Fibroblast of the conjunctiva (primary cell): ENCODE measurements around the gene KIF1A.

Experiments
- DNase-seq: peaks from one replicate; pipeline ENCODE4 v3.0.0-alpha.2; 2010; ENCODE audit warnings: low read depth

The KIF1A gene

DNA sequence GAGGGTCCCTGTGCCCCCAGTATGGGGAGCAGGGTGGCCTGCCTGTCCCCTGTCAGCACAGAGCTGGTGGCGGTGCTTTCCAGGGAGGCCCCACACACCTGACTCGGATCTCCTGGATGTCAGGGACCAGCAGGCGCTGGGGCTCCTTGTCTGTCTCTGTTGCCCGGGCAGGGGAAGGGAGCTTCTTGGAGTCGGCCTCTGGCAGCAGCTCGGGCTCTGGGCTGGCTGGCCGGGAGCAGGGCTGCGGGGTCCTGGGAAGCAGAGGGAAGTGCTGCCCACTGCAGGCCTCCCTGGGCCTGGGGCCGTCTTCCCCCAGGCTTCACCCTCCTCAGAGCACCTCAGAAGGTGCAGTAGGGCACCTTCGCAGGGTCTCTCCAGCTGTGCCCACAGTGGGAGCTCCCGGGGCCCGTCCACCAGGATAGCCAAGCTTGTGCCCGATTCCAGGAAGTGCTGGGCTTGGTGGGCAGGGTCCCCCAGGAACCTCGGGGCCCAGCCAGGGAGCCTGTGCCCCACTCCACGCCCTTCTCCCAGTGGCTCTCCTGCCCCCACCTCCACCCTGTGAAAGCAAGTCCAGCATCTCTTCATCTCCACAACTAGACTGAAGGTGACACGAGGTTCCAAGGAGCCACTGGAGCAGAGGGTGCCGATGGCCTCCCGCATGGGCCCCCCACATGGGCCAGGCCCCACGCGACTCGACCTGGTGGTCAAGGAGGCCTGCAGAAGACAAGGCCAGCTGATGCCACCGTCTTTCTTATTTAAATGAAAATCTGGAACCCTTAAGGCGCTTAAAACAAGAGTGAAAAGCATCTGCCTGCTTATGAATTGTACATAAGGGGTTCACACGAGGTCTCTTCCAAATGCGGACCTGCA lies 100.1 kb downstream of the KIF1A start:
- no peak for DNase-seq

DNA sequence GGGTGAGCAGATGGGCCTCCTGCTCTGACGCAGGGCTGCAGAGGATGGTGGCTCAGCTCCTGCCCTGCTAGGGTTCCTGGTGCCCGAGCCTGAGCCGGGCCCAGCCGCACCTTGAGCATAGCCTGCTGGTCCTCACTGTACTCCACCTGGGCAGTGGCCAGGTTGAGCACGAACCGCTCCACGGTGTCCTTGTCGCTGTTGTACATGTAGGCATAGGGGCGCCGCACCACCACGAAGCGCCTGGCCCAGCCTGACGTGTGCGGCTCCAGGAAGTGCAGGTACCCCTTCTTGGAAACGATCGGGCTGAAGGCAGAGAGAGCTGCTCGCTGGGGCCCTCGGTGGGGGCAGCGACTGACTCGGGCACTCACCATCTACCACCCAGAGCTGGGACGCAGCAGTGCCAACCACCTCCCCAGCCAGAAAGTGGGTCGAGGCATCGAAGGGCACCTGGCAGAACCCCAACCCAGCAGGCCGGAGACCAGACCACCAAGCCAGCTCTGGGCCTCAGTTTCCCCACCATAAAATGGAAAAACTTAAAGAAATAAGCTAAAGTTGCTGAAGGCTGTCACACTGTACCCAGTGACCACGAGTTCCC lies 101.0 kb downstream of the KIF1A start:
- no peak for DNase-seq

GRCh38 chr2:240717681-240718581 lies 102.1 kb downstream of the KIF1A start:
- no peak for DNase-seq

GRCh38 chr2:240717181-240717641 lies 102.8 kb downstream of the KIF1A start:
- no peak for DNase-seq

DNA sequence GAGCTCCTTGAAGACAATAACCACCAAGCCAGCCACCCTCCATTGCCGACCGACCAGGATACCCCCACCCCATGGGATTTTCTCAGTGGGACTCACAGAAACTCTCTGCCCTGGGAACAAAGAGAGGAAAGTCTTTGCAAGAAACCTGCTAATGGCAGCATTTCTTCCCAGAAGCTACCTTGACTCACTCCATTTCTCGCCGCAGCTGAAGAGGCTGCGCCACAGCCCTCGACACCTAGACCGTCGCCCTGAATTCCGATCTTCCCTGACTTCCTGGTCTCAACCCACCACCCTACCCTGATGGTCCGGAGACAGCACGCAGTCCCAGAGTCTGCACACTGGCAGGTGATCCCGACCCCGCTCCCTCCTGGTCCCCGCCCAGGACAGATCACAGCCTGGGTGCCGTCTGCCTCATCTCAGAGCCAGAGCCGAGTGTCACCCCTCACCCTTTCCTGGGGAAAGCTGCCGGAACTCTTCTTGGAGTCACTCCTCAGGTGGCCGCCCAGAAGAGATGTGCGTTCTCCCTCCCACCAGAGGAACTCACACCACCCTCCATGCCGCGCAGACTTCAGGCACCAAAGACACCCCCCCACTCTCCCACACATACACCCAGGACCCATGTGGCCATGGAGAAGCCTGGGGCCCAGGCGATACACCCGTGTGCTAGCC lies 103.8 kb downstream of the KIF1A start:
- DNase-seq: no peak

DNA sequence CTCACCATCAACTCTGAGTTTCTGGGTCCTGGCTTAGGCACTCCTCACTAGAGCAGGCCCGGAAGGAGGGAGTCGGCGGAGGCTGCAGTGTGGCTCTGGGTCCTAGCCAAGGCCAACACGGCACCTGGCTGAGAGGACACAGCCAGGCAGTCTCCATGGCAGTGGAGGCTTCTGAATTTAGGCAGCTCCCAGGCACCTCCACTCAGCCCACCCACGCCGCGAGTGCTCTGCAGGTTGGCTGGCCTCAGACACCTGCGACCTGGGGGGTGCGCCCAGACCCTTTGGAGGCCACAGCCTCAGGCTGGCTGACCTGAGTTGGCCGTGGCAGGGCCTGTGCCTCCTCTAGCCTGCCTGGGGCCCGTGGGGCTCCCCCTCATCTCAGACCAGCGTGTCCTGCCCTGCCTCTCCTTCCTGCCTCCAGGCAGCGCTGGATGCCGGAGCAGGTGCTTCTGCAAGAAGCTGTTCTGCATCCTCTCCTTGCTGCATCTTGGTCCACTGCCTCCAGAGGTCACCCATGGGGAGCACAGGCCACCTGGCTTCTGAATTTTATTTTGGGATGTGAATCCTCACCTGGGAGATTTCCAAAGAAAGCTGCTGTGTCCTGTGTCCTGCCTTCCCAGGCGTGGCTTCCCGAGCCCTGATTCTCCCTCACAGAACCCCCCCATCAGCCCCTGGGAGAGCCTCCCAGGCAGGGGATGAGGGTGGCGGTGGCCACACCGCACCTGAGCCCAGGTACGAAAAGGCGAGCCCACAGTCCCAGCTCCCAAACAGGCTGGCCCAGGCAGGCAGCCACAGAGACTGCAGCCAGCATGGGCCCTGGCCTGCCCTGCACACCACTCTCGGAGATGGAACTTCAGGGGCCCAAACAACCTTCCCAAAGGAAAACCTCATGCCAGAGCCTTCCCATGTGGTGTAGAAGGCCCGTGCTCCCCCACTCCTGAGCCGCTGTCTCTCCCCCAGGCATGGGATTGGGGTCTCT lies 105.0 kb downstream of the KIF1A start:
- no peak for DNase-seq

DNA sequence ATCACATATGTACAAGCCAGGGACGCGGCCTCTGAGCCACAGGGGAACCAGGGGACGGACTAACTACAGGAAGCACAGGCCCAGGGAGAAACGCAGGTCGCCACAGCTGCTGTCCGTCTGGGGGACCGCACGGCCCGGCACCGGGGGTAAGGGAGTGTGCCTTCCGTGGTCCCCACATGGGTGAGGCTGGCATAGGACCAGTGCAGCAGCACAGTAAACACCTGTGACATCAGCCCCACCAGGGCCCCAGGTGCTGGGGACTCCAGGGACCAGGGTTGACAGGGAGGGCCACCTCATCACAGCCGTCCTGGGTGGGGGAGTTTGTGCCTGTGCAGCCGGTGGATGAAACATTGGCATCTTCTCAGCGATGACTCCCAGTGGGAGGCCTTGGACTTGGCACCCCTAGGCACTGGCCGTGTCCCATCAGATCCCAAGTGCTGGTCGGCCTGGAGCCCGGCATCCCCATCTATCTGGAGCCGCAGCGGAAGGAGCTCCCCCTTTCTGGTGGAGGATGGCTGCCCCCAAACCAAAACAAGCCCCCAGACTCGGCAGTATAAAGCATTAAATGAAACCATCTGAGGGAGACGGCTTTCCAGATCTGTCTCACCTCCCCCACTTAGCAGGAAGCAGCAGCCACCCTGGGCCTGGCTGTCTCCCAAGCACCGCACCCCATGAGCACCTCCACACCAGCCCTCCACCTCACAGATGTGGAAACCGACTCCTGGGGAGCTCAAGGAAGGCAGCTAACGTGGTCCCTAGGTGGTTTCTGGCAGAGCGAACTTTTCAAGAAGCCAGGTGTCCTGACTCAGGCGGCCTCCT lies 105.9 kb downstream of the KIF1A start:
- no peak for DNase-seq

DNA sequence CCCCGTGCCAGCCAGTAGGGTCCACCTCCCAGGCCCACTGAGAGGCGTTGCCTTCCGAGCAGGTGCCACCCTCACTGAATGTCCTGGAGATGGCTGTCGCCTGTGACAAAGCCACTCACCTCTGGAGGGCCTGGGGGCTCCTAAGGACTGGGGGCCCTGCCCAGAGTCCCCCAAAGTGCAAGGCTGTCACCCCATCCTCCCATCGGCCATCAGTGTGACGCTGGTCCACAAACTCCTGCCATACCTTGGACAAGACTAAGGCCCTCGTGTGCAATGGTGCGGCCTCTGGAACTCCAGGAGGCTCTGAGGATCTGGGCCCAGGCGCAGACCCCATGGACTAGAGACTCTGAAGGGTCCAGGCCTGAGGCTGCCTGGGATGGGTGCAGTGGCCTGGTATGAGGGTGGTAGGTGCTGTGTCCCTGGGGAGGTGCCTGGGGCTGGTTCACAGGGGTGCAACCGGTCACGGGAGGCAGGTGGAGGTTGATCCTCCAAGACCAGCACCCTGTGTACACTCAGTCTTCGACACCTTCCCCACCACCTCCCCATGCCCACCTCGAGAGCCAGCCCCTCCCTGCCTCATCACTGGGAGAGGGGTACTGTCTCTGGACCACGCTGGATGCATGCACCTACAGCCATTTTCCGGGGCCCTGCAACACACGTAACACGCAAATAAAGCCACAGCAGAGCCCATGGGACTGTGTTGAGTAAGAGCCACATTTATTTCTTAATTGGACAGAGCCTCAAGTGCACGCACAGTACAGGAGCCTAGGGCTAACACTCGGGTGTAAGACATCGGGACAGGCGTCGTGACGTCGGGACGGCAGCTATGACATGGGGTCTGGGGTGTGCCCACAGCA lies 106.7 kb downstream of the KIF1A start:
- DNase-seq: no peak

DNA sequence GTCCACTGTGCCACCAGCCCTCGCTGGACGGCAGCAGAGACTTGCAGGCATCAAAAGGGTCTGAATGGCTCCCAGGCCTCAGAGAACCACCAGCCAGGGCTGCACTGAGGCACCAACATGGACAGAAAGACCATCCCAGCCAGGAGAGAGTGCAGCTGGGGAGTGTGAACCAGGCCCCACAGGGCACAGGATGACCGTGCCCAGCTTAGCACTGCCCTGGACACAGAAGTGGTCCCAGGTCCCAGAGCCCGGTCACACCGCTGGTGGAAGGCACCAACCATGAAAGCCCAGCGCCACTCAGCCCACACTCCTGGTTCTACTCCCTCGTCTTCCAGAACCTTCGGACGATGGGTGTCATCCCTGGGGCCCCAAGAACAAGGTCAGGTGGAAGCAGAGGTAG lies 107.9 kb downstream of the KIF1A start:
- DNase-seq: no peak

GRCh38 chr2:240711701-240712100 lies 108.3 kb downstream of the KIF1A start:
- no peak for DNase-seq

- no peak for DNase-seq
These were observed 108.7 kb downstream of the KIF1A start for GRCh38 chr2:240711296-240711695.

DNA sequence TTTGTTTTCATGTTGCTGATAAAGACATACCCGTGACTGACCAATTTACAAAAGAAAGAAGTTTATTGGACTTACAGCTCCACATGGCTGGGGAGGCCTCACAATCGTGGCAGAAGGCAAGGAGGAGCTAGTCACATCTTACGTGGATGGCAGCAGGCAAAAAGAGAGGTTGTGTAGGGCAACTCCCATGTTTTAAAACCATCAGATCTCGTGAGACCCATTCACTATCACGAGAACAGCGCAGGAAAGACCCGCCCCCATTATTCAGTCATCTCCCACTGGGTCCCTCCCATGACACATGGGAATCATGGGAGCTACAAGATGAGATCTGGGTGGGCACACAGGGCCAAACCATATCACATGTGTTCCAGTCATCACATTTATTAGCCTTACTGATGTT lies 111.6 kb downstream of the KIF1A start:
- no peak for DNase-seq

GRCh38 chr2:240707821-240708220 lies 112.2 kb downstream of the KIF1A start:
- no peak for DNase-seq

DNA sequence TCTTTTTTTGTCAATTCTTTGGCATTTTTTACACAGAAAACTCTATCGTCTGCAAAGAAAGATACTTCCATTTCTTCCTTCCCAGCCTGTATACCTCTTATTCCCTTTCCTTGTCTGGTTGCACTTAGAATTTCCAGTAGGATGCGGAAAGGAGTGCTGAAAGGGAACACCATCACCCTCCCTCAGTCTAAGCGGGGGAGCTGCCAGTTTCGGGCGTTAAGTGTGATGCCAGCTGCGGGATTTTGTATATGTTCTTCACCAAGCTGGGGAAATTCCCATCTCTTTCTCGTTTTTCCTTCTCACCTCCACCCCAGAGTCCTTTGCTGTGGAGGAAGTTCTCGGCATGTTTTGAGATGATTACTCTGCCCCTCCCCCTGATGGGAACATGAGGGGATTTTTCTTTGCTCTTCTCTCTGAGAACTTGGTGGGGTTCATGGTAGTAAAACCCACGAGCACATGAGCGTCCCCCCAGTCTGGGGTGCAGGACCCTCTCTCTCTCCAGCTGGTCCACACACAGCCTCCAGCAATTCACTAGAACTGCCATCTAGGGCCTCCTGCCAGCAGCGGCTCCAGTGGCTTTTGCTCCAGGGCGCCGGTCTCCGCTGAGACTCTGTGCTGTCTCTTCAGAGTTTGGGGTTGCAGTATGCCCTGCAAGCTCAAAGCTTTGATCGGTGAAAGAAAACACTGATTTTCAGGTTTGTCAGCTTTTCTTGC lies 112.8 kb downstream of the KIF1A start:
- DNase-seq: no peak

GRCh38 chr2:240705204-240705791 lies 114.7 kb downstream of the KIF1A start:
- DNase-seq: no peak

GRCh38 chr2:240704651-240705050 lies 115.4 kb downstream of the KIF1A start:
- DNase-seq: no peak

GRCh38 chr2:240703417-240704341 lies 116.3 kb downstream of the KIF1A start:
- no peak for DNase-seq
